Activated CD4-positive, alpha-beta memory T cell treated with anti-CD3 and anti-CD28 coated beads, Interleukin-2, amount 10 ng/mL, durations not matched to agents 7 days and 5 days (primary cell): ENCODE measurements around the gene STK32C. TPM values are rescaled to one million over a fixed set of nuclear protein-coding genes. Genes with fewer than 3 reads are reported as not detected.

ENCODE experiments used
- CTCF ChIA-PET: fragments of 350-600 bp; sonication (Branson Sonifier 250); formaldehyde crosslinking; loops from one replicate; lab custom pipeline; 2021; ENCODE audit warnings: antibody characterized with exemption, inconsistent platforms; lab: Charles Lee
- POLR2A ChIA-PET: fragments of 350-600 bp; sonication (Branson Sonifier 250); formaldehyde crosslinking; loops from one replicate; lab custom pipeline; 2021; ENCODE audit warnings: antibody characterized with exemption; lab: Charles Lee
- DNase-seq: peaks from one replicate; pipeline ENCODE4 v3.0.0-alpha.2; 2020
- H3K27ac Mint-ChIP-seq: one replicate; pipeline ENCODE4 v1.8.0; 2021; ENCODE audit warnings: mild to moderate bottlenecking, mixed read lengths
- H3K27me3 Mint-ChIP-seq: one replicate; pipeline ENCODE4 v1.8.0; 2021; ENCODE audit warnings: mixed read lengths
- H3K36me3 Mint-ChIP-seq: one replicate; pipeline ENCODE4 v1.8.0; 2021; ENCODE audit warnings: low read depth, mixed read lengths
- H3K4me1 Mint-ChIP-seq: one replicate; pipeline ENCODE4 v1.8.0; 2021; ENCODE audit warnings: mixed read lengths
- H3K4me3 Mint-ChIP-seq: one replicate; pipeline ENCODE4 v1.8.0; 2021; ENCODE audit warnings: mild to moderate bottlenecking, mixed read lengths
- H3K9me3 Mint-ChIP-seq: one replicate; pipeline ENCODE4 v1.8.0; 2021; ENCODE audit warnings: mixed read lengths
- total RNA-seq, 2 experiments: library from RNA; stranded (reverse); gene quantifications; one replicate each; pipeline ENCODE4 v1.2.3, GENCODE V29; 2021

The STK32C gene
- total RNA-seq, 2 experiments from 2014 or later: 17.4 to 18.2 TPM

DNA sequence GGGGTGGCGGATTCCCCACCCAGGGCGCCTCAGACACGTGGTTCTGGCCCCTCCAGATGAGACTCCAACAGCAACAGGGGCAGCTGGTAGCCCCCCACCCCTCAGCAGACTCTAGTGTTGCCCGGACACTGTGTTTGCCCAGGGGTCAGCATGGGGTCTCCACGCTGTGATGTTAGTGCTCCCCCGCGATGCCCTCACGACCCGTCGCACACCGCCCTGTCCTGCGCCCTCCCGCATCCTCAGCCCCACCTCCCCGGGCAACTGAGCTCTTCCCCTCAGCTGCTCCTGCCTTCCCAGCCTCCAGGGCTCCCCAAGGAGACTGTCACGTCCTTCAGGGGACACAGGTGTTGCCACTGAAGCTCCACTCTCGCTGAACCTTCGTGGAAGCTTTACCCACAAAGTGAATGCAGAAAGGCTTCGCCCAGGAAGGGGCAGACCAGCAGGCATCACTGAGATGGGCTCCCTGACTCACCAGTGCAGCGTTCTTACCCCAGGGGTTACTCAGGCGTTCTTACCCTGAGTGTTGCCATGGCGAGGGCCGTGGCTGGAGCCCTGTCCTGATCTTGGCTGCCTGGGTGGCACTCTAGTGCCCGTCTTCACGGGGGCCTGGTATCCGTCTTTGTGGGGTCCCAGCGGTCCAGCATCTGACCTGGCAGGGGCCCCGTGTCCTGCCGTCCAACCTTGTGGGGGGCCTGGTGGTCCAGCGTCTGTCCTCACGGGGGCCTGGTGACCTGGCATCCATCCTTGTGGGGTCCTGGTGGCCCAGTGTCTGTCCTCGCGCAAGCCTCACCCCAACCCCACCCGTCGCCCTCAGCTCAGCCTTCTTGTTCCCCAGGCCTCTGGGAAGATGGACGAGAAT is 106.4 kb downstream of the STK32C start:
- no peak for DNase-seq
- no peak overlapping the region for H3K4me3 Mint-ChIP-seq
- CTCF ChIA-PET: no interaction called here
- POLR2A ChIA-PET: no interaction called here
- H3K27me3 Mint-ChIP-seq: no peaks in the 10 kb centered on the region
- no peak overlapping the region for H3K27ac Mint-ChIP-seq
- no peaks in the 10 kb centered on the region for H3K36me3 Mint-ChIP-seq
- no peaks in the 10 kb centered on the region for H3K4me1 Mint-ChIP-seq
- no peaks in the 10 kb centered on the region for H3K9me3 Mint-ChIP-seq

DNA sequence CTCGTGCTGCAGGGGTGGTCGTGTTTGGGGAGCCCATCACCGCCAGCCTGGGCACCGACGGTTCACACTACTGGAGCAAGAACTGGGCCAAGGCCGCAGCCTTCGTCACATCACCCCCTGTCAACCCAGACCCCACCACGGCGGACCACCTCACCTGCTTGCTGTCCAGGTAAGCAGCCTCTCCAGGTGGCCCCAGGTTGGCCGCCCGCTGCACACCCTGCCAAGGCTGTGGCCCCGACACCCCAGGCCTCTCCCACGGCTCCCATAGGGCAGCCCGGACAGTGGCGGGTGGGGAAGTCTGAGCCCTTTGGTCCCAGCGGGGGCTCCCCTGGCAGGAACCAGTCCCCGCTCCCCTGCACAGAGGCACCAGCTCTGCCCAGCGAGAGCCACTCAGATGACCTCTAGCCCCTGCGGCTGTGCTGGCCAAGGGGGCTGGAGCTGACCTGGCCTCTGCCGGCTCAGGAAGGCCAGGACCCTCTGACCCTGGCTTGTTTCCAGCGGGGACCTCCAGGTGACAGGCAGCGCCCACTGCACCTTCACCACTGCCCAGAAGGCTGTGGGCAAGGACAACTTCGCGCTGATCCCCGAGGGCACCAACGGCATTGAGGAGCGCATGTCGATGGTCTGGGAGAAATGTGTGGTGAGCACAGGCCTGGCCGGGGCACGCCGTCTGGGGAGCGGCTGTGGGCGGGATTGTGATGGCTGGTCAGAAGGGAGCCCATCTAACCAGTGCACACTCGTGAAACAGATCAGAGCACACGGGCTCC is 107.2 kb downstream of the STK32C start:
- Mint-ChIP-seq H3K9me3 (no peaks in the 10 kb centered on the region), H3K27ac (no peak overlapping the region), H3K4me1 (no peaks in the 10 kb centered on the region), H3K36me3 (no peaks in the 10 kb centered on the region), H3K27me3 (no peaks in the 10 kb centered on the region), H3K4me3 (no peak overlapping the region)
- no peak for DNase-seq
- POLR2A ChIA-PET: no interaction called here
- CTCF ChIA-PET: no interaction called here

DNA sequence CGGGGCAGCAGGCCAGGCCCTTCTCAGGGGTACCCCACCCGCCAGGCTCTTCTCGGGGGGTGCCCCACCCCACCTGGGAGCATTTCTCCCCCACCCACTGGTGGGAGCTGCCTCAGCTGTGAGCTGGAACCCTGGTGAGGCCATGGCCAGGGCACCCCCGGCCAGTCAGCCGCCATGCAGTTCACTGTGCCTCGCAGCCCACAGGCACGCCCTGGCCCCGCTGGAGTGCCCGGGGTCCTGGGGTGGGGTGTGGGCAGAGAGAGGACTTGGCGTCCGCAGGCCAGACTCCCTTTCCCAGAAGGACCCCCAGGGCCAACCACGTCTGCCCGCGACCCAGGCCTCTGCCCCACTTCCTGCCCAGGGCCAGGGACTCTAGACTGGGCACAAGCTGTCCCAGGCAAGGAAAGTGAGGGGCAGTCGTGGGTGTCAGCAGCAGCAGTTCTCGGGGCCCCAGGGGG is 107.9 kb downstream of the STK32C start:
- no peaks in the 10 kb centered on the region for H3K36me3 Mint-ChIP-seq
- POLR2A ChIA-PET: no interaction called here

DNA sequence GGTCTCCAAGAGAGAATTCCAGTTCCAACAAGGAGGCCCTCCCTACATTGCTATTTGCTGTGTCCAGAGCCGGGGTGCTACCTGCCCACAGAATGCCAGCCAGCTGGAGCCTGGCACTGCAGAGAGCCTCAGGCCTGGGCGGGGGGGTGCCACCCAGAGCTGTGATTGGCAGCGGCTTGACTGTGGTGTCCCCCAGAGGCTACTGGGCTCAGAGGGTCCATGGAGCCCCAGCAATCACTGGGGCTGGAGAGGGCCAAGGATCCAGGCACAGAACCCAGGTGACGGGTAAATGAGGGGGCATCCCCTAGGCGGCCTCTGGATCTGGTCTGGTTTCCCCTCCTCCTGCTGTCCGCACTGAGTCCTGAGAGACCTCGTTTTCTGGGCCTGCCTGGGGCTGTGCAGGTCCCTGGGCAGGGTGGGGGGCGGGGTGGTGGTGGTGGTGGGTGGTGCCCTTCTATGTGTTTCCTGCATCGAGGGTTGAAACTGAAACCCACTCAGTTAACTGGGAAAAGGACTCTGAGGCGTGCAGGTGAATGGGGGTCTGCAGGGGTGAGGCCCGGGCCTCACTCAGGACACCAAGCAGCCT is 108.4 kb downstream of the STK32C start:
- Mint-ChIP-seq H3K9me3 (no peaks in the 10 kb centered on the region), H3K4me1 (no peaks in the 10 kb centered on the region), H3K27ac (no peak overlapping the region), H3K4me3 (no peak overlapping the region), H3K27me3 (no peaks in the 10 kb centered on the region), H3K36me3 (no peaks in the 10 kb centered on the region)
- DNase-seq: no peak
- ChIA-PET POLR2A (no interaction called here), CTCF (no interaction called here)

More for the DNA sequence above, 107.9 kb downstream of the STK32C start:
- CTCF ChIA-PET: no interaction called here
- Mint-ChIP-seq H3K4me3 (no peak overlapping the region), H3K4me1 (no peaks in the 10 kb centered on the region), H3K27me3 (no peaks in the 10 kb centered on the region), H3K9me3 (no peaks in the 10 kb centered on the region), H3K27ac (no peak overlapping the region)
- DNase-seq: no peak

DNA sequence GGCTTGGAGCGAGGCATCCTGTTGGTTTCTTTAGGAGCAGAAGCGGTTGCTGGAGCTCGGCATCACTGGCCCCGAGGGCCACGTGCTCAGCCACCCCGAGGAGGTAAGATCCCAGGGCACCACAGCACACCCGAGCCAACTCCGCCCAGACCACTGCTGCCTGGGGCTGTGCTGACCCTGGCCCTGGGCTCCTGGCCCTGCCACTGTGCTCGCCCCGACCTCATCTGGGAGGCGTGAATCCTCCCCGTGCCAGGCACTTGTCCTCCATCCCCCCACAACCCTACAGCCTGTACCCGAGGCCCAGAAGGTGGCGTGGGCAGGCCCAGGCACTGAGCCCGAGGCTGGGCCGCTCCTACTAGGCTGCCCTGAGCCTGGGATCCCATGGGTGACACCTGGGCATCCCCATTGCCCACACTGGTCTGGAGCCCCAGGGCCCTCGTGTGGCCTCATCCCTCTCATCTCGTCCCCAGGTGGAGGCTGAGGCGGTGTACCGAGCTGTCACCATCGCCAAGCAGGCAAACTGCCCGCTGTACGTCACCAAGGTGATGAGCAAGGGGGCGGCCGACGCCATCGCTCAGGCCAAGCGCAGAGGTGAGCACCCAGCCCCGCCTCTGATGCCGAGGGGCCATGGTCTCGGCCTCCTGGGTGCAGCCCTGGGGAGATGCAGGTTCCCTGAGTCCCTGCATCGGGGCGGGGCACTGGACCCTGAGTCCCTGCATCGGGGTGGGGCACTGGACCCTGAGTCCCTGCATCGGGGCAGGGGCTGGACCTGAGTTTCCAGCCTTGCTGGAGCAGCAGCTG is 109.2 kb downstream of the STK32C start:
- no peak overlapping the region for H3K27ac Mint-ChIP-seq
- DNase-seq: no peak
- no peak overlapping the region for H3K4me3 Mint-ChIP-seq
- no peaks in the 10 kb centered on the region for H3K9me3 Mint-ChIP-seq
- H3K27me3 Mint-ChIP-seq: no peaks in the 10 kb centered on the region
- ChIA-PET CTCF (no interaction called here), POLR2A (no interaction called here)
- no peaks in the 10 kb centered on the region for H3K4me1 Mint-ChIP-seq
- H3K36me3 Mint-ChIP-seq: no peaks in the 10 kb centered on the region

DNA sequence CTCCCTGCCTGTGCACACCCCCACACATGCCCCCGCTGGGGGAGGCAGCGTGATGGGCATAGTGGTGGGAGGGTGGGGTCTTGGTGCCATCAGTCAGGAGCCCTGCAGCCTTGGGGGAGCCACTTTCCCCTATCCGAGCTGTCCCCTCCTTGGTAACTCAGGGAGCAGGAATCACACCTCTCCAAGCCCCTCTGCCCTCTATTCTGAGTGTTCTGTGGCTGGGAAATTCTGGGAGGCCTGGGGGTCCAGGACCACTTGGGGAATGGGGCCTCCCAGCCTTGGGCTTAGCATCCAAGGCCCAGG is 109.7 kb downstream of the STK32C start:
- no peak overlapping the region for H3K4me3 Mint-ChIP-seq
- POLR2A ChIA-PET: no interaction called here
- H3K27me3 Mint-ChIP-seq: no peaks in the 10 kb centered on the region
- H3K36me3 Mint-ChIP-seq: no peaks in the 10 kb centered on the region
- no peak overlapping the region for H3K27ac Mint-ChIP-seq
- CTCF ChIA-PET: no interaction called here
- no peaks in the 10 kb centered on the region for H3K9me3 Mint-ChIP-seq
- no peak for DNase-seq
- no peaks in the 10 kb centered on the region for H3K4me1 Mint-ChIP-seq

DNA sequence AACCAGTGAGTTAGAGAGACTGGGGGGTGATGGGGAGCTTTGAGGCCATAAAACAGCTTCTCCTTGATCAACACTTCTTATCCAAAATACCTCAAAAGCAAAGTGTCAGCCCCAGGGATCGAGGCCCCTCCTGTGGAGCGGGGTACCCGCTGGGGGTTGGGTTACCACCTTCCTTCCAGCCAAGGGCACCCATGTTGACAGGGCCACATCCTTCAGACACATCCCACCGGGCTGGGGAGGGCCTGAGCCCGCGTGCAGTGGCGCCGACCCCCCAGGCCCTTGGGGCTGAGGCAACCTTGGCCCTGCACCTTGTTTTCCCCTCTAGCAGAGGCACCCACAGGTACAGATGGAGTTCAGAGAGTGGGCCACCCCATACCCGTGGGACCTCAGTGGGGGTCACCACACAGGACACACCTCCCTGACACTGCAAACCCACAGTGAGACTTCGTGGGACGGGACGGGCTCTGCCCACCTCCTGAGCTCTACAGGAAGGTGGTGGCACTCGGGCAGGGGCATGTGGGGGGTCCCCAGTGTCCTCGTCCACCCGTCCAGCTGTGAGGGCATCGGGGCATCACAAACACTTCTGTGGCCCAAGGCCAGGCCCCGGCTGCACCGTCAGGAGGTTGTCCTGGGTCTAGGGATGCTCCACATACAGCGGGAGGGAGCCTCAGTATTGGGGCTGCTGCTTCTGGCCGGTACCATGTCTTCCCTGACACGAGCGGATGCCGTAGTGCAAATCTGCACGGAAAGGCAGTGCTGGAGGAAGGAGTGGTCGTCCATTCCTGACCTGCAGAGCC is 110.3 kb downstream of the STK32C start:
- Mint-ChIP-seq H3K4me3 (no peak overlapping the region), H3K27ac (no peak overlapping the region), H3K9me3 (no peaks in the 10 kb centered on the region), H3K4me1 (no peaks in the 10 kb centered on the region), H3K36me3 (no peaks in the 10 kb centered on the region), H3K27me3 (no peaks in the 10 kb centered on the region)
- ChIA-PET POLR2A (no interaction called here), CTCF (no interaction called here)
- no peak for DNase-seq

DNA sequence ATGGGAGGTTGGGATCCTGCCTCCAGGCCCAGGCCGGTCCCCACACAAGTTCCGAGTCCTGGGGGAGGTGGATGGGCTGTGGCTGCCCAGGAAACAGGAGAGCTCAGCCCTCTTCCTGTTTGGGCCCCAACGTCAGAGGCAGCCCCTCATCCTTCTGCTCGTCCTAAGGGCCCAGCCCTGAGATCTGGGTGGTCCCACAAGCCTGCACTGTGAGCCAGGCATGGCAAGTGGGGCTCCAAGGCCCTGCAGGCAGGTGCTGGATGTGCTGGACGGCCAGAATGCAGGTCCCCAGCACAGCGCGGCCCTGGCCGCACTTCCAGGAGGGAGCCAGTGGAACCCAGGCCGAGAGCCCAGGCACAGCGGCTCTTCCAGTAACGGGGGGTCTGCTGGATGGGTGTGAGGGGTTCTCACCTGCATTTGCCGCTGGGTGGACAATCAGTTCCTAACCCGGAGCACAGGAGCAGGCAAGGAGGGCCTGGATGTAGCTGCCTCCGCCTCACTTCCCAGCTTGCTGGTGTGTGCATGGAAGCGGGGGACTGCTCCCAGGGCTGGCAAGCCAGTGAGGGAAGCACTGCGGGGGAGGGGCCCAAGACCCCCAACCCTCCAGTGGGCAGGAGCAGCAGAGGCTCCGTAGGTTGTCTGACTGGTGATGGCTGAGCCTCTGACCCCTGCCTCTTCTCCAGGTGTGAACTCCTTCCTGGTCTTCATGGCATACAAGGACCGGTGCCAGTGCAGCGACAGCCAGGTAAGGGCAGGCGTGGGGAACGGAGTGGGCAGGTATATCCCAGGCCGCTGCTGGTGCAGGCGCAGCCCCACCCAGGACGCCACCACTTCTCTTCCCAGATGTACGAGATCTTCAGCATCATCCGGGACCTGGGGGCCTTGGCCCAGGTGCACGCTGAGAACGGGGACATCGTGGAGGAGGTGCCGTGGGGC is 111.3 kb downstream of the STK32C start:
- POLR2A ChIA-PET: no interaction called here
- DNase-seq: no peak
- Mint-ChIP-seq H3K9me3 (no peaks in the 10 kb centered on the region), H3K27me3 (no peaks in the 10 kb centered on the region), H3K27ac (no peak overlapping the region), H3K4me1 (no peaks in the 10 kb centered on the region), H3K4me3 (no peak overlapping the region), H3K36me3 (no peaks in the 10 kb centered on the region)
- CTCF ChIA-PET: no interaction called here

DNA sequence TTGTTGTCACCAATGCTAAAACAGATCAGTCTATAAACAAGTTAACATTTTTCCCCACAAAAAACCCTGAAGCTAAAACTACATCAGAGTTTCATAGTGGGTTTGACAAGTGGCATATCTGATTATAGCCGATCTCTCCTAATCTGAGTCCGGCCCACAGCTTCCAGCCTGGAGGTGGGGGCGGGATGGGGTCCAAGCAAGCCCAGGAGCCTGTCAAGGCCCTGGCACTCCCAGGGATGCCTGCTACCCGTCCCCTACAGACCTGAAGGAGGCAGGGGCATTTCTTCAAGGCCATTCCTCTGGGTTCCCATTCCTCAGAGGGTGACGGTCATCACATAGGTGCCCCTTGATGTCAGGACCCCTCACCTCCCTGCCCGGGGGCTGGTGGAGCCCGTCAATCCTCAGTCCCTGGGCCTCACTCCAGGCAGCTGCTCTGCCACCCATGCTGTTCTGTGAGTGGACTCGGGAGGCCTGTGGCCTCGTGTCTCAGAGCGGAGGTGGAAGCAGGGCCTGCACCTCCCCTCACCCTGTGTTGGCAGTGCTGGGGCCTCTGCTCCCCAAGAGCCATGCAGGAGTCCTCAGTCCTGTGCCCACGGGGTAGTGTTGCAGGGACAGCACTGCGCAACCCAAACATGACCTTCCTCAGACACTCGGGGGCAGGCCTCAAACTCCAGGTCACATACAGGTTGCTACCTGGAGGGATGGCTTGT is 112.2 kb downstream of the STK32C start:
- Mint-ChIP-seq H3K27ac (no peak overlapping the region), H3K4me3 (no peak overlapping the region), H3K4me1 (no peaks in the 10 kb centered on the region), H3K36me3 (no peaks in the 10 kb centered on the region), H3K9me3 (peaks cover 4% of the 10 kb centered on the region), H3K27me3 (no peaks in the 10 kb centered on the region)
- ChIA-PET CTCF (no interaction called here), POLR2A (no interaction called here)
- no peak for DNase-seq

DNA sequence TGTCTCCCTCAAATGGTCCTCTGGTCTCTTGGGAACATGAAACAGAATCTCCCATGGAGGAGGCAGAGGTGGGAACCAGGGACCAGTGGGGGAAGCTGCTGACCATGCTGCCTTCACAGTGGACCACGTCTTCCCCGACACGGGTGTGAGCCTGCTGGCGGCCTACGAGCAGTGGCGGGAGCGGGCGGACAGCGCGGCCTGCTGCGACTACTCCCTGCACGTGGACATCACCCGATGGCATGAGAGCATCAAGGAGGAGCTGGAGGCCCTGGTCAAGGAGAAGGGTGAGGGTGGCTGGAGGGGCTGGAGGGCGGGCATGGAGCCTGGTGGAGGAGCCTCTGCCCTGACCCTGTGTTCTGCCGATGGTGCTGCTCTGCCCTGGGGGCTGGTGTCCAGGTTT is 113.0 kb downstream of the STK32C start:
- Mint-ChIP-seq H3K36me3 (no peaks in the 10 kb centered on the region), H3K9me3 (peaks cover 4% of the 10 kb centered on the region), H3K4me1 (no peaks in the 10 kb centered on the region), H3K27ac (no peak overlapping the region), H3K4me3 (no peak overlapping the region), H3K27me3 (peaks cover 3% of the 10 kb centered on the region)
- ChIA-PET POLR2A (no interaction called here), CTCF (no interaction called here)
- DNase-seq: no peak

DNA sequence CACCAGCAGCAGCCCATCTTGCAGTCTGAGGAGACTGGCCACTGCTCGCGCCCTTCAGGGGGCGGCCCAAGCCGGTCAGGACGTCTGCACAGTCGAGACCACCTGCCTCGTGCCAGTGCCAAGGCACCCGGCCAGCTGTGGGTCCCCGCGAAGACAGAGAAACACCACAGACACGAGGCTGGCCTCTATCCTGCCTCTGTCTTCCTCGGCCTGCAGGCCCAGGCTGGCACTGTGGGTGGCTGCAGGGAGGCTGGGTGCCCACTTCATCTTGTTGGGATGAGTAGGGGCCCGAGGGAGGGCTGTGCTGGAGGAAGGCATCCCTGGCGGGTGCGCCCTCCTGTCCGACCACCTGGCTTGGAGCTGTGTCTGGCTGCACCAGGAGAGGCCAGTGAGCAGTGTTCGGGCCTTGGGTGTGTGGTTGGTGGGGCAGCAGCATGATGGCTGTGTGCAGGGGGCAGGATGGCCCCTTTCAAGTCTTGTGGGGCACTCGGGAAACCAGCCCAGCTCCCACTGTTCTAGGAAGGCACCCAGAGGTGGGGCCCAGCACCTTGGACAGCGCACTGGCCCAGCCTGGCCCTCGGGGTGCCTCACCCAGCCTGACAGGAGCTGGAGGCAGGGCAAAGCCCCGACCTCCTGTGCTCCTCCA is 113.7 kb downstream of the STK32C start:
- Mint-ChIP-seq H3K36me3 (no peaks in the 10 kb centered on the region), H3K4me3 (no peak overlapping the region), H3K4me1 (no peaks in the 10 kb centered on the region), H3K27ac (no peak overlapping the region), H3K27me3 (peaks cover 10% of the 10 kb centered on the region), H3K9me3 (peaks cover 4% of the 10 kb centered on the region)
- ChIA-PET POLR2A (no interaction called here), CTCF (no interaction called here)
- peak; percentile 44 for DNase-seq
